Measurements from ENCODE around the gene ORC6.

The ORC6 gene

DNA sequence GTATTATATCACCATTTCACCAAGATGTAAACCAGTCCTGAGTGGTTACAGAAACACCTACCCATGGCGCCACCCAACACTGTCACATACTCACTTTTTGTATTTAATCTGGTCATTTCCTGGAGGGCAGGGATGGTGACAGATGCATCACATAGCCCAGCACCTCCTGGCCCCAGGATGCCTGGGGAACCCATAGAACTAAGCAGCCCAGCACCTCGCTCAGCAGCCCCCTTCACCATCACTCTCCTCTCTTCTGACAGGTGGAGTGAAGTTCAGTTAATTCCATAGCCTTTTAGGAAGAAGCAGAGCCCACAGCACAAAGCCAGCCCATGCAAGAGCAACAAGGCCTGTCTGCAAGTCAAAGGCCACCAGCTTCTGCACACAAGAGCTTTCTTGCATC, 31.2 kb downstream of the ORC6 start (continued):
- TF ChIP-seq, protein P1, sequence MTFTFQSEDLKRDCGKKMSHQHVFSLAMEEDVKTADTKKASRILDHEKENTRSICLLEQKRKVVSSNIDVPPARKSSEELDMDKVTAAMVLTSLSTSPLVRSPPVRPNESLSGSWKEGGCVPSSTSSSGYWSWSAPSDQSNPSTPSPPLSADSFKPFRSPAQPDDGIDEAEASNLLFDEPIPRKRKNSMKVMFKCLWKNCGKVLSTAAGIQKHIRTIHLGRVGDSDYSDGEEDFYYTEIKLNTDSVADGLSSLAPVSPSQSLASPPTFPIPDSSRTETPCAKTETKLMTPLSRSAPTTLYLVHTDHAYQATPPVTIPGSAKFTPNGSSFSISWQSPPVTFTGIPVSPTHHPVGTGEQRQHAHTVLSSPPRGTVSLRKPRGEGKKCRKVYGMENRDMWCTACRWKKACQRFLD (tag by site-specific recombination; IDR thresholded peaks at IDR 0.05): no peak
- TF ChIP-seq, protein P2, sequence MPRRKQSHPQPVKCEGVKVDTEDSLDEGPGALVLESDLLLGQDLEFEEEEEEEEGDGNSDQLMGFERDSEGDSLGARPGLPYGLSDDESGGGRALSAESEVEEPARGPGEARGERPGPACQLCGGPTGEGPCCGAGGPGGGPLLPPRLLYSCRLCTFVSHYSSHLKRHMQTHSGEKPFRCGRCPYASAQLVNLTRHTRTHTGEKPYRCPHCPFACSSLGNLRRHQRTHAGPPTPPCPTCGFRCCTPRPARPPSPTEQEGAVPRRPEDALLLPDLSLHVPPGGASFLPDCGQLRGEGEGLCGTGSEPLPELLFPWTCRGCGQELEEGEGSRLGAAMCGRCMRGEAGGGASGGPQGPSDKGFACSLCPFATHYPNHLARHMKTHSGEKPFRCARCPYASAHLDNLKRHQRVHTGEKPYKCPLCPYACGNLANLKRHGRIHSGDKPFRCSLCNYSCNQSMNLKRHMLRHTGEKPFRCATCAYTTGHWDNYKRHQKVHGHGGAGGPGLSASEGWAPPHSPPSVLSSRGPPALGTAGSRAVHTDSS (tag by site-specific recombination; IDR thresholded peaks at IDR 0.05): no peak
- TF ChIP-seq, protein P3, sequence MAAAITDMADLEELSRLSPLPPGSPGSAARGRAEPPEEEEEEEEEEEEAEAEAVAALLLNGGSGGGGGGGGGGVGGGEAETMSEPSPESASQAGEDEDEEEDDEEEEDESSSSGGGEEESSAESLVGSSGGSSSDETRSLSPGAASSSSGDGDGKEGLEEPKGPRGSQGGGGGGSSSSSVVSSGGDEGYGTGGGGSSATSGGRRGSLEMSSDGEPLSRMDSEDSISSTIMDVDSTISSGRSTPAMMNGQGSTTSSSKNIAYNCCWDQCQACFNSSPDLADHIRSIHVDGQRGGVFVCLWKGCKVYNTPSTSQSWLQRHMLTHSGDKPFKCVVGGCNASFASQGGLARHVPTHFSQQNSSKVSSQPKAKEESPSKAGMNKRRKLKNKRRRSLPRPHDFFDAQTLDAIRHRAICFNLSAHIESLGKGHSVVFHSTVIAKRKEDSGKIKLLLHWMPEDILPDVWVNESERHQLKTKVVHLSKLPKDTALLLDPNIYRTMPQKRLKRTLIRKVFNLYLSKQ (tag by site-specific recombination; IDR thresholded peaks at IDR 0.05; ENCODE audit: borderline replicate concordance): no peak
- TF ChIP-seq, protein P4, sequence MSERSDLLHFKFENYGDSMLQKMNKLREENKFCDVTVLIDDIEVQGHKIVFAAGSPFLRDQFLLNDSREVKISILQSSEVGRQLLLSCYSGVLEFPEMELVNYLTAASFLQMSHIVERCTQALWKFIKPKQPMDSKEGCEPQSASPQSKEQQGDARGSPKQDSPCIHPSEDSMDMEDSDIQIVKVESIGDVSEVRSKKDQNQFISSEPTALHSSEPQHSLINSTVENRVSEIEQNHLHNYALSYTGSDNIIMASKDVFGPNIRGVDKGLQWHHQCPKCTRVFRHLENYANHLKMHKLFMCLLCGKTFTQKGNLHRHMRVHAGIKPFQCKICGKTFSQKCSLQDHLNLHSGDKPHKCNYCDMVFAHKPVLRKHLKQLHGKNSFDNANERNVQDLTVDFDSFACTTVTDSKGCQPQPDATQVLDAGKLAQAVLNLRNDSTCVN (tag by site-specific recombination; optimal IDR thresholded peaks at IDR 0.05): no peak
- no peak for TF ChIP-seq KLF1 (tag by site-specific recombination; IDR thresholded peaks at IDR 0.05)
- TF ChIP-seq ZNF585B (tag by site-specific recombination; IDR thresholded peaks at IDR 0.05): no peak
- TF ChIP-seq ZNF423 (tag by site-specific recombination; IDR thresholded peaks at IDR 0.05): no peak
- TF ChIP-seq, protein P5, sequence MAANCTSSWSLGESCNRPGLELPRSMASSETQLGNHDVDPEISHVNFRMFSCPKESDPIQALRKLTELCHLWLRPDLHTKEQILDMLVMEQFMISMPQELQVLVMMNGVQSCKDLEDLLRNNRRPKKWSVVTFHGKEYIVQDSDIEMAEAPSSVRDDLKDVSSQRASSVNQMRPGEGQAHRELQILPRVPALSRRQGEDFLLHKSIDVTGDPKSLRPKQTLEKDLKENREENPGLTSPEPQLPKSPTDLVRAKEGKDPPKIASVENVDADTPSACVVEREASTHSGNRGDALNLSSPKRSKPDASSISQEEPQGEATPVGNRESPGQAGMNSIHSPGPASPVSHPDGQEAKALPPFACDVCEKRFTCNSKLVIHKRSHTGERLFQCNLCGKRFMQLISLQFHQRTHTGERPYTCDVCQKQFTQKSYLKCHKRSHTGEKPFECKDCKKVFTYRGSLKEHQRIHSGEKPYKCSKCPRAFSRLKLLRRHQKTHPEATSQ (tag by site-specific recombination; IDR thresholded peaks at IDR 0.05): no peak
- no peak for TF ChIP-seq ZNF24 (tag by site-specific recombination; IDR thresholded peaks at IDR 0.05)

DNA sequence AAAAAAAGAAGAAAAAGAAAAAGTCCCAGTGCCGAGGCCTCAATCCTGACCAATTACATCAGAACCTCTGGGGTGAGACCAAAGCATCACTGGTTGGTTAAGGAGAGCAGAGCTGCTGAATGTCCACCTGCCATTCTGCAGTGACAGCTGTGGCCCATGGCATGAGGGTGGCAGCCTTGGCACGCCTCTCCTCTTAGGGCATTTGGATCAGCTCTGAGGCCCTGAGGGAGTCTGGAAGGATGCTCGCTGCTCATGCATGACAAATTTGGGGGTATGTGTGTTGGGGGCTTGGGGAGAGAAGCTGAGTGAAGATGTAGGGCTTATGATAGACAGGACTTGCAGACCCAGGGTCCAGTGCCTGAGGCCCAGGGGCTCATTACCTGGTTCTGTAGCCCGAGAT, 32.4 kb downstream of the ORC6 start:
- Histone ChIP-seq H3K27ac (ENCODE audit: extremely low read depth, low read depth, low read length) (no peak overlapping the region), H3K4me3 (ENCODE audit: low read depth, low read length) (no peak overlapping the region), H3K36me3 (ENCODE audit: control insufficient read depth in 2 of 2, insufficient read depth in 1 of 2, low read length in 2 of 2) (no peaks in the 10 kb centered on the region), H3K9me3 (ENCODE audit: control insufficient read depth, insufficient read depth, low read depth, low read length) (no peaks in the 10 kb centered on the region), H3K4me1 (ENCODE audit: control insufficient read depth, insufficient read depth, low read length) (no peaks in the 10 kb centered on the region)
- POLR2A ChIA-PET: no interaction called here
- CTCF ChIA-PET: interaction anchor here (0.8 kb wide), 2 partner anchors 102 to 132 kb away, joined by 3 read pairs; no protein-coding TSS in a partner anchor
- TF ChIP-seq, protein P6, sequence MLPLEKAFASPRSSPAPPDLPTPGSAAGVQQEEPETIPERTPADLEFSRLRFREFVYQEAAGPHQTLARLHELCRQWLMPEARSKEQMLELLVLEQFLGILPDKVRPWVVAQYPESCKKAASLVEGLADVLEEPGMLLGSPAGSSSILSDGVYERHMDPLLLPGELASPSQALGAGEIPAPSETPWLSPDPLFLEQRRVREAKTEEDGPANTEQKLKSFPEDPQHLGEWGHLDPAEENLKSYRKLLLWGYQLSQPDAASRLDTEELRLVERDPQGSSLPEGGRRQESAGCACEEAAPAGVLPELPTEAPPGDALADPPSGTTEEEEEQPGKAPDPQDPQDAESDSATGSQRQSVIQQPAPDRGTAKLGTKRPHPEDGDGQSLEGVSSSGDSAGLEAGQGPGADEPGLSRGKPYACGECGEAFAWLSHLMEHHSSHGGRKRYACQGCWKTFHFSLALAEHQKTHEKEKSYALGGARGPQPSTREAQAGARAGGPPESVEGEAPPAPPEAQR (tag by site-specific recombination; IDR thresholded peaks at IDR 0.05): no peak
- TF ChIP-seq, protein P7, sequence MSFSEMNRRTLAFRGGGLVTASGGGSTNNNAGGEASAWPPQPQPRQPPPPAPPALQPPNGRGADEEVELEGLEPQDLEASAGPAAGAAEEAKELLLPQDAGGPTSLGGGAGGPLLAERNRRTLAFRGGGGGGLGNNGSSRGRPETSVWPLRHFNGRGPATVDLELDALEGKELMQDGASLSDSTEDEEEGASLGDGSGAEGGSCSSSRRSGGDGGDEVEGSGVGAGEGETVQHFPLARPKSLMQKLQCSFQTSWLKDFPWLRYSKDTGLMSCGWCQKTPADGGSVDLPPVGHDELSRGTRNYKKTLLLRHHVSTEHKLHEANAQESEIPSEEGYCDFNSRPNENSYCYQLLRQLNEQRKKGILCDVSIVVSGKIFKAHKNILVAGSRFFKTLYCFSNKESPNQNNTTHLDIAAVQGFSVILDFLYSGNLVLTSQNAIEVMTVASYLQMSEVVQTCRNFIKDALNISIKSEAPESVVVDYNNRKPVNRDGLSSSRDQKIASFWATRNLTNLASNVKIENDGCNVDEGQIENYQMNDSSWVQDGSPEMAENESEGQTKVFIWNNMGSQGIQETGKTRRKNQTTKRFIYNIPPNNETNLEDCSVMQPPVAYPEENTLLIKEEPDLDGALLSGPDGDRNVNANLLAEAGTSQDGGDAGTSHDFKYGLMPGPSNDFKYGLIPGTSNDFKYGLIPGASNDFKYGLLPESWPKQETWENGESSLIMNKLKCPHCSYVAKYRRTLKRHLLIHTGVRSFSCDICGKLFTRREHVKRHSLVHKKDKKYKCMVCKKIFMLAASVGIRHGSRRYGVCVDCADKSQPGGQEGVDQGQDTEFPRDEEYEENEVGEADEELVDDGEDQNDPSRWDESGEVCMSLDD (tag by site-specific recombination; IDR thresholded peaks at IDR 0.05): no peak
- TF ChIP-seq SETDB1 (IDR thresholded peaks at IDR 0.05; ENCODE audit: insufficient read length, low read length) (no peak), ZNF133 (tag by site-specific recombination; IDR thresholded peaks at IDR 0.05) (no peak), ZNF146 (tag by site-specific recombination; IDR thresholded peaks at IDR 0.05) (no peak), SCRT2 (tag by site-specific recombination; IDR thresholded peaks at IDR 0.05) (no peak), ZNF585B (tag by site-specific recombination; IDR thresholded peaks at IDR 0.05) (no peak), ZNF623 (tag by site-specific recombination; IDR thresholded peaks at IDR 0.05) (no peak), ZFHX2 (tag by site-specific recombination; conservative IDR thresholded peaks at IDR 0.05) (no peak), ZNF311 (tag by site-specific recombination; IDR thresholded peaks at IDR 0.05; ENCODE audit: borderline replicate concordance) (no peak), GFI1B (tag by site-specific recombination; IDR thresholded peaks at IDR 0.05) (no peak), ZNF138 (tag by site-specific recombination; IDR thresholded peaks at IDR 0.05; ENCODE audit: borderline replicate concordance) (no peak)
- TF ChIP-seq, protein P8, sequence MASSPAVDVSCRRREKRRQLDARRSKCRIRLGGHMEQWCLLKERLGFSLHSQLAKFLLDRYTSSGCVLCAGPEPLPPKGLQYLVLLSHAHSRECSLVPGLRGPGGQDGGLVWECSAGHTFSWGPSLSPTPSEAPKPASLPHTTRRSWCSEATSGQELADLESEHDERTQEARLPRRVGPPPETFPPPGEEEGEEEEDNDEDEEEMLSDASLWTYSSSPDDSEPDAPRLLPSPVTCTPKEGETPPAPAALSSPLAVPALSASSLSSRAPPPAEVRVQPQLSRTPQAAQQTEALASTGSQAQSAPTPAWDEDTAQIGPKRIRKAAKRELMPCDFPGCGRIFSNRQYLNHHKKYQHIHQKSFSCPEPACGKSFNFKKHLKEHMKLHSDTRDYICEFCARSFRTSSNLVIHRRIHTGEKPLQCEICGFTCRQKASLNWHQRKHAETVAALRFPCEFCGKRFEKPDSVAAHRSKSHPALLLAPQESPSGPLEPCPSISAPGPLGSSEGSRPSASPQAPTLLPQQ (tag by site-specific recombination; IDR thresholded peaks at IDR 0.05): no peak
- TF ChIP-seq, protein P1 (tag by site-specific recombination; IDR thresholded peaks at IDR 0.05): no peak

Data from HEK293 (cell line).